Measurements from ENCODE around the gene FXYD5. TPM values are rescaled to one million over a fixed set of nuclear protein-coding genes. Genes with fewer than 3 reads are reported as not detected.

Gene FXYD5
- total and polyA plus RNA-seq, 2 donors (not counting 1 experiment from before 2014, with no cell fraction given), result 19.8 to 100 TPM

GRCh38 chr19:35144600-35145436 is 9.7 kb upstream of the FXYD5 start:
- TF ChIP-seq EZH2 (IDR thresholded peaks at IDR 0.05; ENCODE audit: low read length, missing control alignments), result no peak
- TF ChIP-seq CTCF (conservative IDR thresholded peaks at IDR 0.05 in 1 of 2, IDR thresholded peaks at IDR 0.05 in 1 of 2; ENCODE audit: low read depth in 1 of 2, low read length in 2 of 2), result no peak
- Histone ChIP-seq H3K27ac (ENCODE audit: insufficient read depth, low read length) (no peak overlapping the region), H3K4me3 (replicated peaks in 1 of 4; ENCODE audit: control extremely low read depth in 1 of 4, insufficient read depth in 1 of 4, low read depth in 3 of 4, low read length in 4 of 4) (no peak overlapping the region), H2AFZ (ENCODE audit: low read length) (no peak overlapping the region), H3K79me2 (ENCODE audit: control insufficient read depth, insufficient read depth, low read length) (no peaks in the 10 kb centered on the region), H3K4me1 (ENCODE audit: control insufficient read depth, extremely low read depth, insufficient read depth, low read length) (peaks cover 11% of the 10 kb centered on the region), H4K20me1 (ENCODE audit: control insufficient read depth, extremely low read depth, insufficient read depth, low read length) (no peaks in the 10 kb centered on the region), H3K27me3 (ENCODE audit: control insufficient read depth, insufficient read depth, low read length) (no peaks in the 10 kb centered on the region), H3K36me3 (ENCODE audit: control insufficient read depth, insufficient read depth, low read length) (no peaks in the 10 kb centered on the region), H3K9ac (ENCODE audit: insufficient read depth, low read length) (no peak overlapping the region), H3K9me3 (ENCODE audit: control insufficient read depth, insufficient read depth, low read depth, low read length) (no peaks in the 10 kb centered on the region), H3K4me2 (ENCODE audit: extremely low read depth, insufficient read depth, low read length) (no peak overlapping the region)
- DNase-seq (ENCODE audit: low read depth in 2 of 2), result no peak

GRCh38 chr19:35146746-35147459 is 7.6 kb upstream of the FXYD5 start:
- Histone ChIP-seq H3K9ac (ENCODE audit: insufficient read depth, low read length) (no peak overlapping the region), H3K27me3 (ENCODE audit: control insufficient read depth, insufficient read depth, low read length) (no peaks in the 10 kb centered on the region), H3K9me3 (ENCODE audit: control insufficient read depth, insufficient read depth, low read depth, low read length) (no peaks in the 10 kb centered on the region), H3K27ac (ENCODE audit: insufficient read depth, low read length) (no peak overlapping the region), H3K36me3 (ENCODE audit: control insufficient read depth, insufficient read depth, low read length) (no peaks in the 10 kb centered on the region), H3K4me2 (ENCODE audit: extremely low read depth, insufficient read depth, low read length) (no peak overlapping the region), H3K4me3 (replicated peaks in 1 of 4; ENCODE audit: control extremely low read depth in 1 of 4, insufficient read depth in 1 of 4, low read depth in 3 of 4, low read length in 4 of 4) (no peak overlapping the region), H4K20me1 (ENCODE audit: control insufficient read depth, extremely low read depth, insufficient read depth, low read length) (no peaks in the 10 kb centered on the region), H2AFZ (ENCODE audit: low read length) (no peak overlapping the region), H3K79me2 (ENCODE audit: control insufficient read depth, insufficient read depth, low read length) (no peaks in the 10 kb centered on the region), H3K4me1 (ENCODE audit: control insufficient read depth, extremely low read depth, insufficient read depth, low read length) (no peaks in the 10 kb centered on the region)
- TF ChIP-seq CTCF (conservative IDR thresholded peaks at IDR 0.05 in 1 of 2, IDR thresholded peaks at IDR 0.05 in 1 of 2; ENCODE audit: low read depth in 1 of 2, low read length in 2 of 2), result no peak
- no peak for TF ChIP-seq EZH2 (IDR thresholded peaks at IDR 0.05; ENCODE audit: low read length, missing control alignments)
- DNase-seq (ENCODE audit: low read depth in 2 of 2), result no peak

- no peaks in the 10 kb centered on the region for H3K79me2 ChIP-seq (ENCODE audit: control insufficient read depth, insufficient read depth, low read length)
- H3K27ac ChIP-seq (ENCODE audit: insufficient read depth, low read length), result no peak overlapping the region
- DNase-seq (ENCODE audit: low read depth in 2 of 2), result no peak
Measured at GRCh38 chr19:35149463-35149862, 5.1 kb upstream of the FXYD5 start.

More at GRCh38 chr19:35149463-35149862, 5.1 kb upstream of the FXYD5 start:
- Histone ChIP-seq H3K36me3 (ENCODE audit: control insufficient read depth, insufficient read depth, low read length) (no peaks in the 10 kb centered on the region), H3K4me2 (ENCODE audit: extremely low read depth, insufficient read depth, low read length) (no peak overlapping the region), H3K4me3 (replicated peaks in 1 of 4; ENCODE audit: control extremely low read depth in 1 of 4, insufficient read depth in 1 of 4, low read depth in 3 of 4, low read length in 4 of 4) (no peak overlapping the region), H4K20me1 (ENCODE audit: control insufficient read depth, extremely low read depth, insufficient read depth, low read length) (no peaks in the 10 kb centered on the region), H3K27me3 (ENCODE audit: control insufficient read depth, insufficient read depth, low read length) (no peaks in the 10 kb centered on the region), H3K4me1 (ENCODE audit: control insufficient read depth, extremely low read depth, insufficient read depth, low read length) (no peaks in the 10 kb centered on the region), H3K9me3 (ENCODE audit: control insufficient read depth, insufficient read depth, low read depth, low read length) (no peaks in the 10 kb centered on the region), H3K9ac (ENCODE audit: insufficient read depth, low read length) (no peak overlapping the region), H2AFZ (ENCODE audit: low read length) (no peak overlapping the region)
- TF ChIP-seq EZH2 (IDR thresholded peaks at IDR 0.05; ENCODE audit: low read length, missing control alignments), result no peak
- no peak for TF ChIP-seq CTCF (conservative IDR thresholded peaks at IDR 0.05 in 1 of 2, IDR thresholded peaks at IDR 0.05 in 1 of 2; ENCODE audit: low read depth in 1 of 2, low read length in 2 of 2)

All from fibroblast of lung (primary cell).